VCaP (cell line): ENCODE data around the gene TMEM178B.

ENCODE experiments used
- H3K27ac ChIP-seq: fragments of 450-650 bp; 2 replicates; pipeline ENCODE4 v1.5.1; 2017
- CTCF ChIP-seq: fragments of 450-650 bp; conservative IDR thresholded peaks from 2 replicates; pipeline ENCODE4 v1.5.1; 2017; ENCODE audit warnings: mild to moderate bottlenecking, moderate library complexity

The TMEM178B gene

GRCh38 chr7:141276031-141276430 lies 202.2 kb downstream of the TMEM178B start:
- no peak for TF ChIP-seq CTCF
- H3K27ac ChIP-seq, result no peak overlapping the region

- TF ChIP-seq CTCF, result no peak
- H3K27ac ChIP-seq, result peak overlapping the region; percentile 89
Observed at GRCh38 chr7:141280100-141280499, 206.2 kb downstream of the TMEM178B start.

GRCh38 chr7:141281311-141281710 lies 207.4 kb downstream of the TMEM178B start:
- TF ChIP-seq CTCF, result no peak
- peak overlapping the region; percentile 89 for H3K27ac ChIP-seq

GRCh38 chr7:141286522-141286921 lies 212.7 kb downstream of the TMEM178B start:
- TF ChIP-seq CTCF, result no peak
- peak overlapping the region; percentile 93 for H3K27ac ChIP-seq

GRCh38 chr7:141287936-141288335 lies 214.1 kb downstream of the TMEM178B start:
- H3K27ac ChIP-seq, result peak overlapping the region; percentile 93
- no peak for TF ChIP-seq CTCF

- no peak for TF ChIP-seq CTCF
Observed at GRCh38 chr7:141288626-141289025, 214.8 kb downstream of the TMEM178B start.

GRCh38 chr7:141290365-141290764 lies 216.5 kb downstream of the TMEM178B start:
- no peak for TF ChIP-seq CTCF
- H3K27ac ChIP-seq, result peak overlapping the region; percentile 93

More at GRCh38 chr7:141288626-141289025, 214.8 kb downstream of the TMEM178B start:
- peak overlapping the region; percentile 93 for H3K27ac ChIP-seq
